Brain microvascular endothelial cell (primary cell): ENCODE measurements around the gene POLR3H.
"Not testable (repeated sequence)": the region's sequence is repeated elsewhere in the genome, so short reads cannot be mapped to it uniquely, and the experiment has no call there.

Experiments used
- DNase-seq: peaks from one replicate; pipeline ENCODE4 v3.0.0-alpha.2; 2020
- H3K27ac ChIP-seq: fragments of 250-450 bp; sonication (Bioruptor Pico); 2 replicates; pipeline ENCODE4 v1.5.1; 2020; ENCODE audit warnings: mild to moderate bottlenecking, moderate library complexity
- H3K27me3 ChIP-seq: fragments of 250-450 bp; sonication (Bioruptor Pico); replicated peaks from 2 replicates; pipeline ENCODE4 v1.5.1; 2020; ENCODE audit warnings: mild to moderate bottlenecking
- H3K36me3 ChIP-seq: fragments of 250-450 bp; sonication (Bioruptor Pico); replicated peaks from 2 replicates; pipeline ENCODE4 v1.5.1; 2020; ENCODE audit warnings: mild to moderate bottlenecking
- H3K4me3 ChIP-seq: 2 replicates; pipeline ENCODE4 v1.5.1; 2011; ENCODE audit warnings: low read depth, mild to moderate bottlenecking, control low read depth, low read length, moderate library complexity
- in situ Hi-C: cut with HindIII; loops from 2 replicates; pipeline ENCODE4 v1.10.0; 2017; ENCODE audit warnings: low sequenced_read_pairs, low pct_ligation_motif_present
- TF ChIP-seq, protein P1 (sequence below): IDR thresholded peaks from 2 replicates; pipeline ENCODE4 v1.5.1; 2011; ENCODE audit warnings: low read depth, mild to moderate bottlenecking, moderate library complexity, low read length, control low read depth, inconsistent platforms; ENCODE audit errors: missing control alignments

POLR3H gene

DNA sequence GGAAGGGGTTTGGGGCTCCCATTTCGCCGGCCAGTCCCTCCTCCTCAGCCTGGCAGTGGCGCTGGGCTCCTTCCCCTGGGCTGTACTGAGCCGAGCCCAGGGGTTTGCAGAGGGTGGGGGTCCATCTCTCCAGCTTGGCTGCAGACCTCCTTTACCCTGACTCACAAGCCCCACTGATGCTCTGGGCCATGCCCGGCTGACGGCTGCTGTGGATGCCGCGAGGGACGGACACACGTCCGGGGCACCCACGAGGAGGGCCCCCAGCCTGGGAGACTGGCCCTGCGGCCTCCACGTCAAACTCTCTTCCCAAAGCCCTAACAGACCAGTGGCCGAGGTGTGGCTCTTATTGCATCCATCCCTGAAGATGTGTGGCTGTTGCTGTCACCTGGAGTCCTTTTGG is 31.3 kb upstream of the POLR3H start:
- Histone ChIP-seq H3K36me3 (peaks cover 25% of the 10 kb centered on the region), H3K27ac (no peak overlapping the region), H3K4me3 (no peak overlapping the region), H3K27me3 (no peaks in the 10 kb centered on the region)
- TF ChIP-seq, protein P1, sequence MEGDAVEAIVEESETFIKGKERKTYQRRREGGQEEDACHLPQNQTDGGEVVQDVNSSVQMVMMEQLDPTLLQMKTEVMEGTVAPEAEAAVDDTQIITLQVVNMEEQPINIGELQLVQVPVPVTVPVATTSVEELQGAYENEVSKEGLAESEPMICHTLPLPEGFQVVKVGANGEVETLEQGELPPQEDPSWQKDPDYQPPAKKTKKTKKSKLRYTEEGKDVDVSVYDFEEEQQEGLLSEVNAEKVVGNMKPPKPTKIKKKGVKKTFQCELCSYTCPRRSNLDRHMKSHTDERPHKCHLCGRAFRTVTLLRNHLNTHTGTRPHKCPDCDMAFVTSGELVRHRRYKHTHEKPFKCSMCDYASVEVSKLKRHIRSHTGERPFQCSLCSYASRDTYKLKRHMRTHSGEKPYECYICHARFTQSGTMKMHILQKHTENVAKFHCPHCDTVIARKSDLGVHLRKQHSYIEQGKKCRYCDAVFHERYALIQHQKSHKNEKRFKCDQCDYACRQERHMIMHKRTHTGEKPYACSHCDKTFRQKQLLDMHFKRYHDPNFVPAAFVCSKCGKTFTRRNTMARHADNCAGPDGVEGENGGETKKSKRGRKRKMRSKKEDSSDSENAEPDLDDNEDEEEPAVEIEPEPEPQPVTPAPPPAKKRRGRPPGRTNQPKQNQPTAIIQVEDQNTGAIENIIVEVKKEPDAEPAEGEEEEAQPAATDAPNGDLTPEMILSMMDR, result no peak
- no peak for DNase-seq
- in situ Hi-C loops, result no loop called here

DNA sequence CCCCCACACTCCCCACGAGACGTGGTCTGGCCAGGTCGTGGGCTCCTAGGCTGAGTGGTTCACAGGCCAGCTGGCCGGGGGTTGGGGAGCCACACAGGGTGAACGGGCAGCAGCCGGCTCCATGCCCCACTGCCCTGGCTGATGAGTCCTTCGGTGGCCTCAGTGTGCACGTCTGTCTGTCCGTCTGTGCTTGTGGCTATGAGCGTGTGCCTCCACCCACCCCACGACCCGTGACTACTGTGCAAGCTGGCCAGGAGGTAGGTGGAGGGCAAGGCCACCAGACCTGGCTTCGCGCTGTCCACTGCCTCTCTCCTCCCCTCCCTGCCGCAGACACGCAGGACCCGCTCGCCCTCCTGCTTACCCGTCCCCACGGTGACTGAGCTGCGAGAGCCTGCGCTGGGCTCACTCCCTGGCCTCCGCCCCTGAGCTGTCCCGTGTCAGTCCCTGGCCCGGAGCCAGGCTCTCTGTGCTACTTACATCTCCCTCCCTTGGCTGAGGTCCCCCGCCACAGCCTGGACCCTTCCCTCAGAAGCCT is 30.6 kb upstream of the POLR3H start:
- in situ Hi-C loops, result no loop called here
- H3K4me3 ChIP-seq, result no peak overlapping the region
- H3K36me3 ChIP-seq, result peaks cover 20% of the 10 kb centered on the region
- H3K27me3 ChIP-seq, result no peaks in the 10 kb centered on the region
- DNase-seq, result no peak
- TF ChIP-seq, protein P1, result no peak
- H3K27ac ChIP-seq, result no peak overlapping the region

DNA sequence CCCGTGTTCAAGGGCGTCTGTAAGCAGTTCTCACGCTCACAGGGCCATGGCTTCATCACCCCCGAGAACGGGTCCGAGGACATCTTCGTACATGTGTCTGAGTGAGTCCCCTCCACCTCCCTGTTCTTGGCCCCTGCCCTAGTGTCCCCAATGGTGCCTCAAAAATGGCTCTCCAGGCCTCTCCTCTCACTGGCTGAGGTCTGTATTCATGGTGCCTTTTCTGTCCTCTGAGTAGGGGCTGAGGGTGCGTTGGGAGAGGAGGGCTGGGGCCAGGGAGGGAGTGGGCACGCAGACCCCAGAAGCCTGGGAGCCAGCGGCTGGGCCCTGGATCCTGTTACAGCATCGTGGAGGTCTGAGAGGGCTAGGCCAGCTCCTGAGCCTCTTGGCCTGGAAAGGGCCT is 29.4 kb upstream of the POLR3H start:
- Histone ChIP-seq H3K4me3 (no peak overlapping the region), H3K36me3 (peaks cover 10% of the 10 kb centered on the region), H3K27me3 (no peaks in the 10 kb centered on the region), H3K27ac (no peak overlapping the region)
- no peak for DNase-seq
- TF ChIP-seq, protein P1, result no peak
- in situ Hi-C loops, result no loop called here

- in situ Hi-C loops, result not testable (repeated sequence)
Measured at GRCh38 chr22:41572305-41572704, 28.0 kb upstream of the POLR3H start.

GRCh38 chr22:41571786-41572185 is 27.5 kb upstream of the POLR3H start:
- Histone ChIP-seq H3K27me3 (no peaks in the 10 kb centered on the region), H3K4me3 (no peak overlapping the region), H3K36me3 (peaks cover 4% of the 10 kb centered on the region), H3K27ac (no peak overlapping the region)
- TF ChIP-seq, protein P1, result no peak
- in situ Hi-C loops, result no loop called here
- DNase-seq, result no peak

More at GRCh38 chr22:41572305-41572704, 28.0 kb upstream of the POLR3H start:
- H3K36me3 ChIP-seq, H3K27ac ChIP-seq, DNase-seq, H3K27me3 ChIP-seq, H3K4me3 ChIP-seq: not testable (repeated sequence)

- Histone ChIP-seq H3K36me3 (no peaks in the 10 kb centered on the region), H3K27me3 (no peaks in the 10 kb centered on the region), H3K27ac (no peak overlapping the region), H3K4me3 (no peak overlapping the region)
- no peak for DNase-seq
- TF ChIP-seq, protein P1, result no peak
- in situ Hi-C loops, result no loop called here
Measured at GRCh38 chr22:41570221-41570620, 26.0 kb upstream of the POLR3H start.
